T-helper 22 cell (primary cell): ENCODE results near the gene IKBKG.
"Not testable (repeated sequence)": the region's sequence is repeated elsewhere in the genome, so short reads cannot be mapped to it uniquely, and the experiment has no call there.

Experiments used
- DNase-seq: peaks from one replicate; pipeline ENCODE4 v3.0.0-alpha.2; 2020; ENCODE audit warnings: low read depth

IKBKG gene

DNA sequence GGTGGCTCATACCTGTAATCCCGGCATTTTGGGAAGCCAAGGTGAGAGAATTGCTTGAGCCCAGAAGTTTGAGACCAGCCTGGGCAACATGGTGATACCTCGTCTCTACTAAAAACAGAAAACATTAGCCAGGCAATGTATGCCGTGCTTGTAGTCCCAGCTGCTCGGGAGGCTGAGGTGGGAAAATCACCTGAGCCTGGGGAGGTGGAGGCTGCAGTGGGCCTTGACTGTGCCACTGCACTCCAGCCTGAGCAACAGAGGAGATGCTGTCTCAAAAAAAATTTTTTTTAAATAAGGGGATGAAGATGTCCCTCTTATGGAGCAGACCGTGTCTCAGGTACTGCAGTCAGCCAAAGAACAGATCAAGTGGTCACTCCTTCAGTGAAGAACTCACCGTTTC lies 58.1 kb downstream of the IKBKG start:
- DNase-seq = no peak

- no peak for DNase-seq
These were observed 60.0 kb downstream of the IKBKG start for GRCh38 chrX:154607370-154607769.

- not testable (repeated sequence) for DNase-seq
These were observed 60.6 kb downstream of the IKBKG start for GRCh38 chrX:154607976-154608375.

- DNase-seq = not testable (repeated sequence)
These were observed 61.4 kb downstream of the IKBKG start for GRCh38 chrX:154608823-154609222.

GRCh38 chrX:154611146-154611545 lies 63.7 kb downstream of the IKBKG start:
- DNase-seq = not testable (repeated sequence)

- not testable (repeated sequence) for DNase-seq
These were observed 66.2 kb downstream of the IKBKG start for GRCh38 chrX:154613586-154613985.
